C4-2B (cell line): ENCODE results near the gene SLC66A3.

Experiments
- CTCF ChIP-seq: fragments of 450-650 bp; conservative IDR thresholded peaks from 2 replicates; pipeline ENCODE4 v1.5.1; 2017; ENCODE audit warnings: mild to moderate bottlenecking
- ZFX ChIP-seq: fragments of 450-650 bp; IDR thresholded peaks from 2 replicates; pipeline ENCODE4 v1.6.1; 2017

GRCh38 chr2:11179899-11180298, 24.6 kb downstream of the SLC66A3 start:
- TF ChIP-seq CTCF = no peak
- TF ChIP-seq ZFX = no peak
